NCI-H2196 (cell line): ENCODE results near the gene PDE6D.

Experiments used
- DNase-seq: peaks from one replicate; lab custom pipeline; 2025; ENCODE audit not compliant: unreplicated experiment; lab: John Stamatoyannopoulos, UW

PDE6D gene

DNA sequence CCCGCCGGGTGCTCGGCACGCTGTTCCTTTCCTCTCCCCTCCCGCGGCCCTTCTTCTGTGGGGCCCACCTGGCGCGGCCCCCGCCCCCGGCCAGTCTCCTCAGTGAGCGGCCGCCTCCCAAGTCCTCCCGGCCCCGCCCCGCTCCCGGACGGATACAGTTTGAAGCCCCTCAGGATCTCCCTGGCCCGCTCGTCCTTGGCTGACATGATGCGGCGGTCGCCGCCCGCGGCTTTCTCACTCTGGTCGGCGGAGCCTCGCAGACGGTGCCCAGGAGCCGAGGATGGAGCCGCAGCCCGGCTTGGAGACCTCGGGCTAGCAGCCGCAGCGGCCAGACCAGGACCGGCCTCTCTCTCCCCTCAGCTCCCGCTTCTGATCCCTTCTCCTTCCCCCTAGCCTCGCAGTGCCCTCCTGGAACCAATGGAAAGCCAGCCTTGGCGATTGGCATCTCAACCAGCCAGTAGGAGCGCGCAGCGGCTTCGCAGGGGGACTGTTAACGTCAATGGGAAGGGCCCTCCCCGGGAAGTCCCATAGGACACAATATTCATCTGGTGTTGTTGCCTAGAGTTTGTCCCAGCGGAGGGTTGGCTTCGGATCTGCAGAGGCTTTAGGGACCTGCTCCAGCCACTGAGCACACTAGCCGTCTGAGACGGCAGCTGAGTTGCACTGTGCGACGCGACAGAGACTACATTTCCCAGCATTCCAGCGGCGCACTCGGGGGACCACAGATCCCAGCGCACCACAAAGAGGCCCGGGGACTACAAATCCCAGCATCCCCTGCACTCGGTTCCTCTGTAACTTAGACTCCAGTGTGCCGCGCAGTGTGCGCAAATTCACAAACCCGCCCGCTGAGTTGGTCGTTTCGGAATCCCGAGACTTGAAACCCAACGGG is at the start of gene PDE6D:
PDE6D (minus strand) TSS at position 374 of the 889 bp plus-strand sequence; CDS start at position 206, 168 bp downstream.
- DNase-seq, result peak; percentile 96

DNA sequence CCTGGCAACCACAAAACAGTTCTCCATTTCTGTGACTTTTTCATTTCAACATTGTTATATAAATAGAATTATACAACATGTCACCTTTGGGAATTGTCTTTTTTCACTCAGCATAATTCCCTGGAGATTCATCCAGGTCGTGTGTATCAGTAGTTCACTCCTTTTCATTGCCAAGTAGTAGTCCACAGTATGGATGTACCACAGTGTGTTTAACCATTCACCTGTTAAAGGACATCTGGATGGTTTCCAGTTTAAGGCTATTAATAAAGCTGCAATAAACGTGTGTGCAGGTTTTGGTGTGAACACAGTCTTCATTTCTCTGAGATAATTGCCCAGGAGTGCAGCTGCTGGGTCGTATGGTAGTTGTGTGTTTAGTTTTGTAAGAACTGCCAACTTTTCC is 40.8 kb upstream of the PDE6D start:
- no peak for DNase-seq

DNA sequence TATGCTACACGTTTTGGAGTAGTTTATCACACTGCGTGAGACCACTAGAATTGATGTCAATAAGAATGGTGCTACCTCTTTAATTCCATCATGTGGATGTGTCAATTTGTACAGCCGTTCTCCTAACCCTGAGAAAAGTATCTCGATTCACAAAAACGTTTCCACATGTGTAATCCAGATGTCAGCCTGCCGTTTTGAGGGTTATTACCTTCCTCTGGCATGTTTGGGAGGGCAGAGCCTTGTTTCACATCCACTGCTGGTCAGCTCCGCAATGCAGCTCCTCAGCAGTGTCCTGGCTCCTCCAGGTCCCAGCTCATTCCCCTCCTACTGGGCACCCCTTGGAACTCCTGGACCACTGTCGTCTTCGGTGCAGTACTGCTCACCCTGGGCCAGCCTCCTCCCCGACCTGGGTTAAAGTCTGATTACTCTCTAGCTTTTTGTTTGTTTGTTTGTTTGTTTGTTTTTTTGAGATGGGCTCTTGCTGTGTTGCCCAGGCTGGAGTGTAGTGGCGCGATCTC is 39.8 kb upstream of the PDE6D start:
- no peak for DNase-seq

DNA sequence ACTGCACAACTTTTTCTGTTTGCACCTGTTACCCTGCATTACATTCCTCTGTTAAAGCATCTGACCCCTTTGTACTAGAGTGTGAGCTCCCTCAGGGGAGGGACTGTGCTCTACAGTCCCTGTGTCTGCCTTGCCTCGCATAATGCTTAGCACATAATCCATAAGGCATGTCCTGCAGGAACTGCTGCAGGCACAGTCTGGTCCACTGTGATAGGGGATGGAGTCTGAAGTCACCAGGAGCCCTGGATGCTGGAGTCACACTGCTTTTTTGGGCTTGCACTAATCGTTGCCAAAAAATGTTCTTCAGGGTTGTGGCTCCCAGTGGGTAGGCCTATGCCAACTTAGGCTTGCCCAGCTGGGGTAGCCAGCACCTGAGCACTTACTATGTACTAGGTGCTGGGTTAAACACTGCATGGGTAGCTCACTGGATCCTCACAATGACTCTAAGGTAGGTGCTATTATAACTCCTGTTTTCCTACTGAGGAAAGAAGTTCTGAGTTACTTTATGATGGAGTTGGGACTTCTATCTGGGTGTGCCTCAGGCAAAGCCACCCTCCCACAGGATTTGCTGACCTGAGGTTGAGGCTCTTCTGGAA is 38.5 kb upstream of the PDE6D start:
- no peak for DNase-seq

DNA sequence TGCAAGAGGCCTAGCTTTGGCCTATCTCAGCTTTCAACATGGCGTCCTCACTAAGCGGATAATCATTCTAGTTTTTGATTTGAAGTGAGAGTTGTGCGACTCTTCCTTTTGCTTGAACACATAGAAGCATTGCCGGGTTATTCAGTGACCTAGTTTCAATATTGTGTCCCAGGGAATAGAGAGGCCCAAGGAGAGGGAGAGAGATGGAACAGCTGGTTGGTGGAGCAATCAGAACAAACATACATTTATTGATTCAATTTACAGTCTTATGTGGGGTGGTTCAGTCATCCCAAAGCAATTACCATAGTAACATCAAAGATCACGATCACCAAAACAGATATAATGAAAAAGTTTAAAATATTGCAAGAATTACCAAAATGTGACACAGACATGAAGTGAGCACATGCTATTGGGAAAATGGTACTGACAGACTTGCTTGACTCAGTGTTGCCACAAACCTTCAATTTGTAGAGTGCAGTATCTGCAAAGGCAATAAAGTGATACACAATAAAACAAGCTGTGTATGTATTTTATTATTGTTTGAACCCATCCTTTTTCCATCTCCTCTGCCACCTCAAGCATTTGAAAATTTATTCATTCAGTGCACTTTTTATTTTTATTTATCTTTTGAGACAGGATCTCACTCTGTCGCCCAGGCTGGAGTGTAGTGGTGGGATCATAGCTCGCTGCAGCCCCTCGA is 35.4 kb upstream of the PDE6D start:
- DNase-seq, result no peak

DNA sequence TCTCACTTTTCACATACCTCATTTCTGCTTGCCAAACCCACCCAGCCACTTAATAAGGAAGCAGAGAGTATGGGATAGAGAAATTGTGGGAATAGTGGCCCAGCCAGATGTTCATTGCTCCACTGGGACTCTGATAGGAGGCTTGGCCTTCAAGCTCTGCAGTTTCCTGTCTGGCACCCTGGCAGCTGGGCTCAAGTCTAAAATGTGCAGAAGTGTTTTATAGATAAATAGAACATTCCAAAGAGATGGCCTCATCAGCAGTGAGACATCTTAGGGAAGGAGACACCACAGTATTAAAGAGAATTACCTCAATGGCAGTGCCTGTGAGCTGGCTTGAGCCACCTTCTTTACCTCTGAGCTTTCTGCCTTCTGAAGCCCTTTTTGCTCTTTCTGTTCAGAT is 29.8 kb upstream of the PDE6D start:
- no peak for DNase-seq

DNA sequence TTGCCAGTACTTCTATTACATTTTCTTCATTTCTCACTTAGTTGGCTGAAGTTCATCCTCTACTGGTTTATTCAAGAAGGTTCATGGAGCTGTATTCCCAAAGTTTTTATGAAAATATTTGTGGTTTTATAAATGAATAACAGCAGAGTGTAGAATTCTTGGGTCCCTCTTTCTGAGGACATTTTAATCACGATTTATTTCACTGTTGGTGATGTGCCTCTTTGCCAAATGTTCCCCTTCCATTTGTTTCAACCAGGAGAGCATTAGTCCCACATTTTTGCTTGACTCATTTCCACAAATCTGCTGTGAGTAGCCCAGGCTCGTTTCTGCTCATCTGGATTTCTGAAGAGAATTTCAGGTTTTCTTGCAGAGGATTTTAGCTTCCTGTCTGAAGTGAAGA is 25.9 kb upstream of the PDE6D start:
- no peak for DNase-seq

DNA sequence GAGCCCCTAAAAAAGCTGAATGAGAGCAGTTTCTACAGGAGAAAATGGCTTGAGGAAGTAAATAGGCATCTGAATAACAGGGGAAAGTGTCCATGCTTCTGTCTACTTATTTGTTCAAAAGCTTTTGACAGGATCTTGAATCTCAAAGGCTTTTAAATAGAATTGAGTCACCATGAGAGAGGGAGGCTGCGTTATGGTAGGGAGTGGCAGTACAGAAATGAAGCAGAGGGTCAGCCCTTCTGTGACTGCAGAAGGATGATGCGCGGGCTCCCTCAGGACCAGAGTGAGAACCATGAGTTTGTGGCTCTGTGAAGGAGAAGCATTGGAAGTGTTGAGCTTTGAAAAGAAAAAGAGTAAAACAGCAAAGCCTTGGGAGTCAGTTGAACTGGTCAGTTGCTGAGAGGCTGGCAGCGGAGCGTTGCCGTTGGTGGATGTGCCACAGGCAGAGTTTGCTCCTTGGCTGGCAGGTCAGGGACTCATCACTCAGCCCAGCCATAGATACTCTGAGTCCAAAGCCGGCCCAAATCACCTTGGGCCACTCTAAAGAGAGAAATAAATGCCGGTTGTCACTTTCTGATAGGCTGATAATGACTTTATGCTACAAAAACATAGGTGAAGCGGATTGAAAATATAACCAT is 22.5 kb upstream of the PDE6D start:
- DNase-seq, result no peak

DNA sequence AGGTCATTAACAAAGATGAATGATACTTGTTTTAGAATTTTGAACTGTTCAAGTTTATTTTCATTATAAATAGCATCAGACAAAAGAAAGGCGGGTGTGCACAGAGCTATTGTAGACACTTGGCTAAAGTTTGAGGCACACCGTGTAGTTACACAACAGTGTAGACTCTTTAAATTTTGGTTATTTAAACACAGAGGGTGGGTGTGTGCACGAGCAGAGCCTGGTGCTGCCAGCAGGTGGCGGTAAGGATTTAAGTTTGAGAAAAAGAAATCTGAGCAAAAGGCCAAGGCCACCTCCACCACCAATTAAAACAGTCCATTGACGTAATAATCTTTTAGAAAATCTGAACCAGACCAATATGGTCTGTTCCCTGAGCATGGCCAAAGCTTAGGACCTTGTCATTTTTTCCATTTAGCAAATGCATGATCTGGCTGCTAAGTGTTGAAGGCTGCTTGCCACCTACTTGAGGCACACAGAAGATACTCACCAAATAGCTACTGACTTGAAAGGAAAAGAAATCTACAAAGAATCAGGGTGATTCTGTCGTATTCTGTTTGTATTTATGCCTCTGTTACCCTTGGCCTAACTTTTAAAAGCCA is 19.5 kb upstream of the PDE6D start:
- DNase-seq, result peak; percentile 66

DNA sequence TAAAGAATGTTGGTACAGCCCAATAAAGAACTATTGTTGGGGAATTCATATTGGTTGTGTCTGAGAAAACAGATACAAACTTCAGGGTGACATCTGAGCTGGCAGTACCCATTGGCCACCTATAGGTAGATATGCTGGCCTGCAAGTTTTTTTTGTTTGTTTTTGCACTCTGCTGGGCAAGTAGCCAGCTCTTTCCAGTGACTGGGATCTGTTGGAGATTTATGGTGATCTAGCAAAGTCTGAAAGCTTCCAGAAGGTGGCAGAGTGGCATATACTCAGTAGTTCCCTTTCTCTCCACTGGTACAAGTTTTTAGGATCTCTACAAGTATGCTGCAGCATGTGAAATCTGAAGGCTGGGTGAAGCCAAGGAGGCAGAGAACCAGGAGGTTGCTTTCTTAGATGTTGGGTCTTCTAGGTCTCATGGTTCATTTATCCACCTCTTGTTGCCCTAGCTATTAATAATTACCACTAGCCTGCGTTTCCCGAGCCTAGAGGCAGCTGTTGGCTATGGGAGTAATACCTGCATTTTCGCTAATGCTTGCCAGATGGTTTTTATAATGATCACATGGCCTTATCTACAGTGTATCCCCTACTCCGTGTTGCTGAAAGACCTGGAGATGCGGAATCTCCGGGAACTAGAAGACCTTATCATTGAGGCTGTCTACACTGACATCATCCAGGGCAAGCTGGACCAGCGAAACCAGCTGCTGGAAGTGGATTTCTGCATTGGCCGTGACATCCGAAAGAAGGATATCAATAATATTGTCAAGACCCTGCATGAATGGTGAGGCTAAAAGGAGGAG is 14.6 kb upstream of the PDE6D start:
- peak; percentile 91 for DNase-seq

DNA sequence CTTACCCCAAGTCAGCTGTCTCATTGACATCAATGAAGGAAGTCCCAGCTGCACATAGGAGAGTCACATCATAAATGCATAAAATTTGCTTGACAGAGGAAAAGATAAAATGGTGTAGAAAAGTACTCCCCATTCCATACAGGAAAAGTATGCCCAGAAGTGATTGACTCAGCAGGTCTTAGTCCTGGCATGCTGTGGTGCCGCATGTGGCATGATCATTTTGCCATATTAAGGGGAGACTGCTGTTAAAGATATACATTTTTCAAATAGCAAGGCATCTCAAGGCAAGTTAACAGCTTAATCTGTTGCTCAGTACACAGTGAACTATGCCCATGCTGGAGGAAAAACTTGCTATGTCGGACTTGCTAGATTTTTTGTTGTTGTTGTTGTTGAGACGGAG is 13.3 kb upstream of the PDE6D start:
- no peak for DNase-seq

DNA sequence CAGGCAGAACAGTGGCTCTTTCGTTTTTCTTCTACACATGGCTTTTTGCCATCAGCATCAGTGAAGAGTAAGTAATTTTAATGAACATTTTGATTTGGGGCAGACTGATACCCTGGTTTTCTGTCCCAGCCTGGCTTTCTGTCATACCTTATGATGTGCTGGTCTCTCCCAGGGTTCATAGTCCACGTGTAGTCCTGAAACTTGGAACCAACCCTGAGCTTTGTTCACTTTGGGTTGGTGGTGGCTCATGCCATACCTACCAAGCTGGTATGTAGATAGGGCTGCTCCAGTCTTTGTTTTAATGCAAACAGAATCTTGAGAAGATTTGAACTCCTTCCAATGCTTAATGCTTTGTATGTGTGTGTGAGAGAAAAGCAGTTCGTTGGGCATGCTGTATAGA is 10.0 kb upstream of the PDE6D start:
- no peak for DNase-seq

DNA sequence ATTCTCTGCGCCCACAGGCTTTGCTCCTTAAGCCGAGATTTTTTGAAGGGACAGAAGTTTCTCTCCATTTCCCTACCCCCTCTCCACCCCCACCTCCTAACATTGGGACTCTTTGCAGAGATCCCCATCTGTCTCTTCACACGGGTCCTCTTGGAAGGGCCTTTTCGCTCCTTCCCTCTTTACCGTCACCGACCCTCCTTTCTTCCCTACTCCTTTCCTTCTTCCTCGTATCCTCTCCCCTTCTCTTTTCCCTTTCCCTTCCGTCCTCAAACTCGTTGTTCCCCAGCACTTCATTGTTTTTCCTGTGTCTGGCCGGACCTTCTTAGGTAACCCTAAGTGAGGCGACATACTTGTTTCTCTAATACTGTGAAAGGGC is 5.8 kb upstream of the PDE6D start:
- DNase-seq, result no peak

DNA sequence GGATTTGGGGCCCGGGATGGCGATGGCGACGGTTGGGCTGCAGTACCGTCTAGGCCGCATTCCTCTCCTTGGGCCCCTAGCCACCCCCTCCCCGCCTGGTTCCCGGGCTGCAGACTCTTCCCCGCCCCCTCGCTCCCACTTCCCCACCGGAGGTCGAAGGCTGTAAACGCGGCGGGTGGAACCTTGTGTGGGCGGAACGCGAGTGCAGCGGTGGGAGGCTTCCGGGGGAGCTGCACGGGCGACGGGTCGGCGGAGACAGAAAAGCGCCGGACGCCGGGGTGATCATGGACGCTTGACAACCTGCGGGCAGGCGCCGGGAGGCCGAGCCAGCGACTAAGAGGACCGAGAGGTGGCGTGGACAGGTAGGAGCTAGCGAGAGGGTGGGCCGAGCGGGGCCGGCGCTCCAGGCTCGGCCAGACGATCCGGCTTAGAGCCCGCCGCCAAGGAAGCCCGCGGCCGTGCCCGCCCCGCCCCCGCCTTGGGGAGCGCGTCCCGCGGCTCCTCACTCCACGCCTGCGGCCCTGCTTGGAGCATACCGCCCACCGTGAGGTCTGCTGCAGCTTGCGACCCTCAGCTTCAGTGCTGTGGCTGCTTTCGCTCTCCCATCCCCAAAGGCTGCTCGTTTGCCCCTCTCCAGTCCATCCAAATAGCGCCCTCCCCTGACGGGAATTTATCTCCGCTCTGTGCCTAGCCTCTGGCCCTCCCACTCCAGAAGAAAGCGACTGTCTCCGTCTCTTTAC is 5.3 kb upstream of the PDE6D start, which contains the start of gene COPS7B:
COPS7B (plus strand) TSS at position 269 of the 740 bp plus-strand sequence. CDS start 2,126 bp downstream, outside the sequence.
- DNase-seq, result peak; percentile 83

DNA sequence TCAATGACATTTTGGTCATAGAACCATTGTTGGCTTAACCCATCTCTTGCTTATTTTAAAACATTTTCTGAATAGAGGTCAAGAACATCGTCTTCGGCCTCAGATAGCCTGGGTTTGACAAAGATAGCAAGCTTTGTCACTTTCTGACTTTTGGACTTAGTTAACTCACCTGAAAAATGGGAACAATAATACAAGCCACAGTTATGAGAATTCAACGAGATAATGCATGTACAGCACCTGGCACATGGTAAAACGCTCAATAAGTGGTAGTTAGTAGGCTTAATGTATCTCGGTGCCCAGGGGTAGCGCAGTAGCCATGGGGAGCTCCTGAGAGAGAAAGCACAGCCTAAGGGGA is 4.7 kb upstream of the PDE6D start:
- DNase-seq, result no peak

DNA sequence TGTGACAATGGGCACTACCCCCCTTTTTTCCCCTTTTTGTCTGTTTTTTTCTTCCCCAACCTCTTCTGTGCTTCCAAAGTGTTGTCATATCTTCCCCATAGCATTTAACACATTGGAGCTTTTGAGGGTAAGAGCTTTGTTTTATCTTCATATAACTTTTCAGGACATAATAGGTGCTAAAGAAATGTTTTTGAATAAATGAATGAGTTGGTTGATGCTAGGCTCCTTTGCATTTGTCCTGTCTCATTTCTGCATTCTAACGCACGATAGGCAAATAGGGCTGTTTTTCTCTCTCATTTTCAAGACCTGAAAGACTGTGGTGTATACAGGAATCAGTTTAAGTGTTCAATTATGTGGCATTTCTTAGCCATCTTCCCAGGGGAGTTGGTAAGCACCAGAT is 4.3 kb upstream of the PDE6D start:
- DNase-seq, result no peak

DNA sequence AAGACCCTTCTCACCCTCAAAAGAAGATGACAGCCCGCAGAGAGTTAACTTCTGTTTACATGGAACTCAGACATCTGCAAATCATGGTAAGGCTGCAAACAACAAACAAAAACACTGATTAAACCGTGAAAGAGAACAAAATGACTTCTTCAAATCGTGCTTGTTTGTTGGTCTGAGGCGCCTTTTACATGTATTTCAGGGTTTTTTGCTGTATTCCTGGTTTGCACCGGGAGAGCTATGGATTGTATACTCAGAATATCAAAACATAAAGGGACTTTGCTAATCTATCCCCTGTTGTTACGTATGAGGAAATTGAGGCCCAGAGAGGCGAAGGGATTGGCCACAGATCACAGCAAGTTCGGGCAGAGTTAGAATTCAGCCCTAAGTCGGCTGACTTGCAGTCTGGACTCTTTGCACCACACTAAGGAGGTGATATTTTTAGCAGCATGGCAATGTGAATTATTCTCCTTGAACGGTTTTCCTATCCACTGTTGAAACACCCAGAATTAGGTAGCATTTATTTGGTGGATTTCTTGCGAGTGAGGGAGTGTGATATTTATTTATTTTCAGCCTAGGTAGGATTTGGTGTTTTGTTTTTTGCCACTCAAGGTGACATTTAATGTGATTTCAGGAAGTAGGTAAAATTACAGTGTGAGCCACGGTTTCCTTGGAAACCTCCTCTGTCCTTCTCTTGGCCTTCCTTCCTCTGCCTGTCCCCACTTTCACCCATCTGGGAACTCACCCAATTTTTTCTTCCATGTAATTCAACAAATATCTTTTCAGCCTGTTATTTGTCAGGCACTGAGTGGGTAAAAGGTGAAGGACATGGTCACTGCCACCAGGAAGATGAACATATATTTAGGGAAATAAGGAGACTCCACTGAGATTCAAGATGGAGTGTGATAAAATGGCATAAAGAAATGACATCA is 980 bp upstream of the PDE6D start:
- DNase-seq, result peak; percentile 55
